ENCODE results near the gene FGF18. TPM values are rescaled to one million over a fixed set of nuclear protein-coding genes. Genes with fewer than 3 reads are reported as not detected.

FGF18 gene
- total and polyA plus RNA-seq, 2 experiments from 2014 or later = 0.56 to 0.86 TPM

- Mint-ChIP-seq H3K4me3 (no peak overlapping the region), H3K9me3 (no peaks in the 10 kb centered on the region; the same call in 2 of the 3 replicates), H3K27ac (no peak overlapping the region), H3K36me3 (ENCODE audit: low read depth) (no peaks in the 10 kb centered on the region), H3K4me1 (peaks cover 4% of the 10 kb centered on the region), H3K27me3 (ENCODE audit: insufficient read depth, low read depth, poor library complexity) (peaks cover 2% of the 10 kb centered on the region)
- H4K20me1 ChIP-seq (replicated peaks; ENCODE audit: insufficient read depth) = no peaks in the 10 kb centered on the region
- H2AFZ ChIP-seq = no peak overlapping the region
- no peaks in the 10 kb centered on the region for H3K4me1 ChIP-seq (ENCODE audit: insufficient read depth)
- H3K9me2 ChIP-seq (ENCODE audit: insufficient read depth) = no peaks in the 10 kb centered on the region
- H3K27me3 ChIP-seq (ENCODE audit: insufficient read depth) = no peaks in the 10 kb centered on the region
- H3K27ac ChIP-seq (ENCODE audit: low read depth) = no peak overlapping the region
- TF ChIP-seq ETS1 (IDR thresholded peaks at IDR 0.05) (no peak), CREB1 (CRISPR knock-in tag; IDR thresholded peaks at IDR 0.05; ENCODE audit: low read depth) (no peak)
- ATAC-seq = no peak
- H3F3A ChIP-seq (replicated peaks; ENCODE audit: low read depth) = no peaks in the 10 kb centered on the region
- H3K36me3 ChIP-seq (ENCODE audit: insufficient read depth) = no peaks in the 10 kb centered on the region
- no peak overlapping the region for H3K4me2 ChIP-seq
- H3K79me2 ChIP-seq (replicated peaks; ENCODE audit: insufficient read depth) = no peaks in the 10 kb centered on the region
- H3K4me3 ChIP-seq = no peak overlapping the region
- no peak for DNase-seq (ENCODE audit: low spot score)
Measured at GRCh38 chr5:171476701-171477100, 57.3 kb downstream of the FGF18 start.

- peaks cover 8% of the 10 kb centered on the region for H3K4me1 Mint-ChIP-seq
- H3K9me2 ChIP-seq (ENCODE audit: insufficient read depth) = no peaks in the 10 kb centered on the region
- no peak overlapping the region for H2AFZ ChIP-seq
- ATAC-seq = no peak
- no peak overlapping the region for H3K27ac Mint-ChIP-seq
- peaks cover 2% of the 10 kb centered on the region for H3K27me3 Mint-ChIP-seq (ENCODE audit: insufficient read depth, low read depth, poor library complexity)
- H4K20me1 ChIP-seq (replicated peaks; ENCODE audit: insufficient read depth) = no peaks in the 10 kb centered on the region
- no peak for DNase-seq (ENCODE audit: low spot score)
- H3K27ac ChIP-seq (ENCODE audit: low read depth) = no peak overlapping the region
- no peaks in the 10 kb centered on the region; the same call in 2 of the 3 replicates for H3K9me3 Mint-ChIP-seq
- H3K36me3 ChIP-seq (ENCODE audit: insufficient read depth) = no peaks in the 10 kb centered on the region
- no peak overlapping the region for H3K4me3 ChIP-seq
- H3F3A ChIP-seq (replicated peaks; ENCODE audit: low read depth) = no peaks in the 10 kb centered on the region
- H3K79me2 ChIP-seq (replicated peaks; ENCODE audit: insufficient read depth) = no peaks in the 10 kb centered on the region
- no peak overlapping the region for H3K4me3 Mint-ChIP-seq
- H3K4me2 ChIP-seq = no peak overlapping the region
- no peaks in the 10 kb centered on the region for H3K27me3 ChIP-seq (ENCODE audit: insufficient read depth)
- no peaks in the 10 kb centered on the region for H3K4me1 ChIP-seq (ENCODE audit: insufficient read depth)
- no peaks in the 10 kb centered on the region for H3K36me3 Mint-ChIP-seq (ENCODE audit: low read depth)
- TF ChIP-seq ZNF331 (CRISPR knock-in tag; IDR thresholded peaks at IDR 0.05; ENCODE audit: low read depth) (no peak), ZNF114 (CRISPR knock-in tag; IDR thresholded peaks at IDR 0.05) (no peak), ZNF462 (CRISPR knock-in tag; IDR thresholded peaks at IDR 0.05) (no peak), STAT1 (IDR thresholded peaks at IDR 0.05; ENCODE audit: unreplicated experiment) (no peak), ETS1 (IDR thresholded peaks at IDR 0.05) (no peak), CTCF (conservative IDR thresholded peaks at IDR 0.05; ENCODE audit: low read depth in 2 of 2) (no peak), NANOG (IDR thresholded peaks at IDR 0.05; ENCODE audit: borderline replicate concordance) (no peak), CREB1 (CRISPR knock-in tag; IDR thresholded peaks at IDR 0.05; ENCODE audit: low read depth) (no peak), JUNB (IDR thresholded peaks at IDR 0.05; ENCODE audit: unreplicated experiment) (no peak), EZH2 (IDR thresholded peaks at IDR 0.05; ENCODE audit: low read depth, unreplicated experiment) (no peak), POLR2AphosphoS5 (IDR thresholded peaks at IDR 0.05; ENCODE audit: low read depth) (no peak)
Measured at GRCh38 chr5:171477101-171477500, 57.7 kb downstream of the FGF18 start.
